Mesodermal cell (in vitro differentiated cells): ENCODE measurements around the gene ZNF467.

Experiments used
- H3K27ac ChIP-seq: 2 replicates; pipeline ENCODE4 v1.7.0; 2013; ENCODE audit warnings: mild to moderate bottlenecking, low read depth, low read length, moderate library complexity; ENCODE audit not compliant: severe bottlenecking
- H3K36me3 ChIP-seq: 2 replicates; pipeline ENCODE4 v1.7.1; 2013; ENCODE audit warnings: mild to moderate bottlenecking, low read length, moderate library complexity; ENCODE audit not compliant: control insufficient read depth, insufficient read depth
- H3K4me1 ChIP-seq: one replicate; pipeline ENCODE4 v1.7.1; 2013; ENCODE audit warnings: mild to moderate bottlenecking, low read length; ENCODE audit not compliant: insufficient read depth, control insufficient read depth, poor library complexity, severe bottlenecking
- H3K4me3 ChIP-seq: 2 replicates; pipeline ENCODE4 v1.7.0; 2013; ENCODE audit warnings: low read length, control low read depth, mild to moderate bottlenecking; ENCODE audit not compliant: insufficient read depth, poor library complexity, severe bottlenecking; ENCODE audit errors: extremely low read depth
- H3K9me3 ChIP-seq: 2 replicates; pipeline ENCODE4 v1.7.1; 2013; ENCODE audit warnings: mild to moderate bottlenecking, low read length, moderate library complexity; ENCODE audit not compliant: control insufficient read depth
- WGBS, 2 experiments: methylation state at CpG; one replicate each; pipeline ENCODE4 v1.1.5; 2013; ENCODE audit warnings: missing lambda C conversion rate in 2 of 2; ENCODE audit not compliant: insufficient coverage in 2 of 2; 5-methylcytosine and 5-hydroxymethylcytosine counted together

The ZNF467 gene

GRCh38 chr7:149794661-149795060 lies 21.3 kb upstream of the ZNF467 start:
- H3K4me3 ChIP-seq, result no peak overlapping the region
- 45 to 71% methylated on average over 1 to 5 of the region's 6 CpGs for WGBS, 2 experiments
- no peaks in the 10 kb centered on the region for H3K9me3 ChIP-seq
- H3K27ac ChIP-seq, result no peak overlapping the region
- H3K4me1 ChIP-seq, result no peaks in the 10 kb centered on the region
- H3K36me3 ChIP-seq, result no peaks in the 10 kb centered on the region

- H3K4me1 ChIP-seq, result no peaks in the 10 kb centered on the region
- no peak overlapping the region for H3K27ac ChIP-seq
- no peaks in the 10 kb centered on the region for H3K9me3 ChIP-seq
- H3K36me3 ChIP-seq, result no peaks in the 10 kb centered on the region
- no peak overlapping the region for H3K4me3 ChIP-seq
- 90 to 92% methylated on average over 4 to 8 of the region's 10 CpGs for WGBS, 2 experiments
Observed at GRCh38 chr7:149793261-149793660, 19.9 kb upstream of the ZNF467 start.

GRCh38 chr7:149792220-149792595 lies 18.8 kb upstream of the ZNF467 start:
- Histone ChIP-seq H3K27ac (no peak overlapping the region), H3K4me1 (no peaks in the 10 kb centered on the region), H3K4me3 (no peak overlapping the region), H3K9me3 (no peaks in the 10 kb centered on the region), H3K36me3 (no peaks in the 10 kb centered on the region)
- 93 to 94% methylated on average over 13 to 15 of the region's 15 CpGs for WGBS, 2 experiments

- WGBS, 2 experiments, result 91 to 92% methylated on average over 8 to 20 of the region's 21 CpGs
- H3K27ac ChIP-seq, result no peak overlapping the region
- H3K4me1 ChIP-seq, result no peaks in the 10 kb centered on the region
- H3K9me3 ChIP-seq, result no peaks in the 10 kb centered on the region
- H3K36me3 ChIP-seq, result no peaks in the 10 kb centered on the region
- H3K4me3 ChIP-seq, result no peak overlapping the region
Observed at GRCh38 chr7:149791411-149792219, 18.2 kb upstream of the ZNF467 start.

- no peaks in the 10 kb centered on the region for H3K4me1 ChIP-seq
- H3K36me3 ChIP-seq, result no peaks in the 10 kb centered on the region
- 78 to 92% methylated on average over 11 to 13 of the region's 14 CpGs for WGBS, 2 experiments
- H3K27ac ChIP-seq, result no peak overlapping the region
- H3K4me3 ChIP-seq, result no peak overlapping the region
- no peaks in the 10 kb centered on the region for H3K9me3 ChIP-seq
Observed at GRCh38 chr7:149790754-149791360, 17.5 kb upstream of the ZNF467 start.

GRCh38 chr7:149790146-149790548 lies 16.8 kb upstream of the ZNF467 start:
- no peaks in the 10 kb centered on the region for H3K36me3 ChIP-seq
- 3 to 7% methylated on average over 33 to 56 of the region's 56 CpGs for WGBS, 2 experiments
- H3K27ac ChIP-seq, result no peak overlapping the region
- H3K9me3 ChIP-seq, result no peaks in the 10 kb centered on the region
- no peak overlapping the region for H3K4me3 ChIP-seq
- no peaks in the 10 kb centered on the region for H3K4me1 ChIP-seq

- H3K9me3 ChIP-seq, result no peaks in the 10 kb centered on the region
- 89 to 93% methylated on average over 15 to 16 of the region's 19 CpGs for WGBS, 2 experiments
Observed at GRCh38 chr7:149789101-149789500, 15.7 kb upstream of the ZNF467 start.

GRCh38 chr7:149788300-149788851 lies 15.0 kb upstream of the ZNF467 start:
- no peak overlapping the region for H3K27ac ChIP-seq
- no peak overlapping the region for H3K4me3 ChIP-seq
- 69 to 80% methylated on average over 7 to 11 of the region's 11 CpGs for WGBS, 2 experiments
- H3K36me3 ChIP-seq, result no peaks in the 10 kb centered on the region
- no peaks in the 10 kb centered on the region for H3K4me1 ChIP-seq
- H3K9me3 ChIP-seq, result no peaks in the 10 kb centered on the region

More at GRCh38 chr7:149789101-149789500, 15.7 kb upstream of the ZNF467 start:
- no peaks in the 10 kb centered on the region for H3K4me1 ChIP-seq
- H3K27ac ChIP-seq, result no peak overlapping the region
- H3K4me3 ChIP-seq, result no peak overlapping the region
- H3K36me3 ChIP-seq, result no peaks in the 10 kb centered on the region

- whole genome bisulfite sequencing, 2 experiments, result 72 to 84% methylated on average over 24 to 30 of the region's 35 CpGs
- no peak overlapping the region for H3K4me3 ChIP-seq
- H3K9me3 ChIP-seq, result no peaks in the 10 kb centered on the region
- H3K36me3 ChIP-seq, result no peaks in the 10 kb centered on the region
- H3K4me1 ChIP-seq, result no peaks in the 10 kb centered on the region
- H3K27ac ChIP-seq, result no peak overlapping the region
Observed at GRCh38 chr7:149787428-149788299, 14.3 kb upstream of the ZNF467 start.

- Histone ChIP-seq H3K36me3 (no peaks in the 10 kb centered on the region), H3K4me3 (no peak overlapping the region), H3K4me1 (no peaks in the 10 kb centered on the region), H3K9me3 (no peaks in the 10 kb centered on the region), H3K27ac (no peak overlapping the region)
- 71 to 80% methylated on average over 1 to 5 of the region's 9 CpGs for WGBS, 2 experiments
Observed at GRCh38 chr7:149785983-149786382, 12.6 kb upstream of the ZNF467 start.
